ENCODE results near the gene LLGL1. TPM values are rescaled to one million over a fixed set of nuclear protein-coding genes. Genes with fewer than 3 reads are reported as not detected.

The LLGL1 gene
- total RNA-seq, 1 experiment from 2014 or later = 44.3 TPM

DNA sequence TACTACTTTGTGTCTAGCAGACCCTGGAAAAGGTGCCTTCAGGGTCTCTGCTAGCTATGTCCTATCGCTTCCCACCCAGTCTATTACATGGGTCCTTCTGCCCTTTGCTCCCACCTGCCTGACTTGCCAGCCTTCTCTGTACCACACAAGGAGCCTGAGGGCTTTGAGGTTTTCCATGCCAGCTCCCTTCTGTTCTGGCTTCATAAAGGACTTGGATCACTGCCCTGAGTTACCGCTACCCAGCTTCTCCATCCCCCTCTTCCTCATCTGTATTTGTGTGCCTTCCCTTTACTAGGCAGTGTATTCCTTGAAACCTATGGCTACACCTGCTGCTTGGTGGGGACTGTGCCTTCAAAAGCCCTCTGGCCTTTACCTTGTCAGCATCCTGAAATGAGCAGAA is 19.6 kb upstream of the LLGL1 start:
- Histone ChIP-seq H3K4me1 (ENCODE audit: control insufficient read depth in 1 of 2, insufficient read depth in 2 of 2, low read length in 2 of 2) (peaks cover 8 to 17% of the 10 kb centered on the region in 2 experiments; a peak in 3 of 4 replicates), H3K79me2 (ENCODE audit: insufficient read depth, low read length) (peaks cover 42% of the 10 kb centered on the region), H3K27me3 (ENCODE audit: insufficient read depth, low read length) (no peaks in the 10 kb centered on the region), H3K9me2 (ENCODE audit: insufficient read depth) (no peaks in the 10 kb centered on the region), H3K4me3 (replicated peaks in 1 of 2; ENCODE audit: low read depth in 1 of 2, low read length in 2 of 2) (no peak overlapping the region), H3K9me3 (ENCODE audit: control insufficient read depth in 1 of 2, insufficient read depth in 1 of 2, low read depth in 1 of 2, low read length in 2 of 2) (no peaks in the 10 kb centered on the region), H3K36me3 (ENCODE audit: control insufficient read depth in 1 of 2, insufficient read depth in 2 of 2, low read length in 2 of 2) (peaks cover 31 to 43% of the 10 kb centered on the region in 2 experiments), H3K4me2 (ENCODE audit: low read length) (no peak overlapping the region), H4K20me1 (ENCODE audit: insufficient read depth) (no peaks in the 10 kb centered on the region), H2AFZ (ENCODE audit: low read depth, low read length, poor library complexity, severe bottlenecking) (no peak overlapping the region), H3K9ac (ENCODE audit: low read length) (no peak overlapping the region), H3K27ac (ENCODE audit: low read depth, low read length) (no peak overlapping the region)
- TF ChIP-seq POLR2A (IDR thresholded peaks at IDR 0.05; ENCODE audit: borderline replicate concordance, extremely low read depth, insufficient read depth, insufficient read length) = no peak
- TF ChIP-seq, protein P1, sequence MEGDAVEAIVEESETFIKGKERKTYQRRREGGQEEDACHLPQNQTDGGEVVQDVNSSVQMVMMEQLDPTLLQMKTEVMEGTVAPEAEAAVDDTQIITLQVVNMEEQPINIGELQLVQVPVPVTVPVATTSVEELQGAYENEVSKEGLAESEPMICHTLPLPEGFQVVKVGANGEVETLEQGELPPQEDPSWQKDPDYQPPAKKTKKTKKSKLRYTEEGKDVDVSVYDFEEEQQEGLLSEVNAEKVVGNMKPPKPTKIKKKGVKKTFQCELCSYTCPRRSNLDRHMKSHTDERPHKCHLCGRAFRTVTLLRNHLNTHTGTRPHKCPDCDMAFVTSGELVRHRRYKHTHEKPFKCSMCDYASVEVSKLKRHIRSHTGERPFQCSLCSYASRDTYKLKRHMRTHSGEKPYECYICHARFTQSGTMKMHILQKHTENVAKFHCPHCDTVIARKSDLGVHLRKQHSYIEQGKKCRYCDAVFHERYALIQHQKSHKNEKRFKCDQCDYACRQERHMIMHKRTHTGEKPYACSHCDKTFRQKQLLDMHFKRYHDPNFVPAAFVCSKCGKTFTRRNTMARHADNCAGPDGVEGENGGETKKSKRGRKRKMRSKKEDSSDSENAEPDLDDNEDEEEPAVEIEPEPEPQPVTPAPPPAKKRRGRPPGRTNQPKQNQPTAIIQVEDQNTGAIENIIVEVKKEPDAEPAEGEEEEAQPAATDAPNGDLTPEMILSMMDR (IDR thresholded peaks at IDR 0.05 in 2 of 3, conservative IDR thresholded peaks at IDR 0.05 in 1 of 3; ENCODE audit: borderline replicate concordance in 1 of 3, insufficient read depth in 1 of 3, low read depth in 2 of 3, low read length in 2 of 3) = no peak
- TF ChIP-seq CBX3 (IDR thresholded peaks at IDR 0.05; ENCODE audit: low read depth) = no peak
- no peak for TF ChIP-seq ZFX (IDR thresholded peaks at IDR 0.05)
- TF ChIP-seq REST (IDR thresholded peaks at IDR 0.05; ENCODE audit: low read depth) = no peak
- TF ChIP-seq SP1 (IDR thresholded peaks at IDR 0.05; ENCODE audit: low read depth) = no peak
- no peak for TF ChIP-seq RAD21 (IDR thresholded peaks at IDR 0.05; ENCODE audit: low read depth)
- no peak for TF ChIP-seq SRF (IDR thresholded peaks at IDR 0.05; ENCODE audit: low read depth)
- TF ChIP-seq ELF1 (IDR thresholded peaks at IDR 0.05; ENCODE audit: borderline replicate concordance, low read depth) = no peak
- no peak for TF ChIP-seq MAX (IDR thresholded peaks at IDR 0.05)
- TF ChIP-seq ATF3 (IDR thresholded peaks at IDR 0.05) = no peak
- TF ChIP-seq EGR1 (IDR thresholded peaks at IDR 0.05; ENCODE audit: low read depth) = no peak
- TF ChIP-seq ZBTB33 (IDR thresholded peaks at IDR 0.05; ENCODE audit: extremely low read depth, insufficient replicate concordance, low read length) = no peak
- no peak for TF ChIP-seq EZH2 (IDR thresholded peaks at IDR 0.05)
- no peak for TF ChIP-seq POLR2AphosphoS5 (IDR thresholded peaks at IDR 0.05; ENCODE audit: low read depth, low read length)
- intact Hi-C loops (cut with micrococcal nuclease) = no loop called here
- DNase-seq (ENCODE audit: low read depth, low spot score) = no peak
- ChIA-PET POLR2A (no interaction called here), CTCF (no interaction called here), RAD21 (ENCODE audit: low non-redundant PET in 1 of 2, low total read pairs in 2 of 2, uncharacterized antibody in 2 of 2, unreplicated experiment in 2 of 2) (no interaction called here)
- ATAC-seq = no peak
- no TSS peak for BruUV-seq (replicated peaks)
